Tibial nerve (tissue), 4 donors: ENCODE measurements around the gene CEMIP2. TPM values are rescaled to one million over a fixed set of nuclear protein-coding genes. Genes with fewer than 3 reads are reported as not detected.

Source experiments
- DNase-seq, 2 donors: peaks; one replicate each; pipeline ENCODE4 v3.0.0-alpha.2; 2019; ENCODE audit warnings: low spot score in 2 of 2
- H3K27ac ChIP-seq, 4 donors: fragments of 200-600 bp; sonication (generic) in 3 of 4; one replicate each; pipeline ENCODE4 v1.5.1; 2017 to 2019; ENCODE audit warnings: mild to moderate bottlenecking in 1 of 4
- H3K27me3 ChIP-seq, 2 donors: fragments of 200-600 bp; sonication (generic) in 1 of 2; one replicate each; pipeline versions ENCODE4 v1.5.1 to v1.6.0; 2017 to 2019
- H3K36me3 ChIP-seq, 3 donors: fragments of 200-600 bp; sonication (generic); one replicate each; pipeline ENCODE4 v1.5.1; 2018 to 2019
- H3K4me1 ChIP-seq, 4 donors: fragments of 200-600 bp; sonication (generic) in 3 of 4; one replicate each; pipeline ENCODE4 v1.5.1; 2017 to 2019
- H3K4me3 ChIP-seq, 4 donors: fragments of 200-600 bp; sonication (generic) in 3 of 4; one replicate each; pipeline ENCODE4 v1.5.1; 2017 to 2019; ENCODE audit warnings: mild to moderate bottlenecking in 1 of 4, moderate library complexity in 1 of 4
- H3K9me3 ChIP-seq, 4 donors: fragments of 200-600 bp; sonication (generic) in 3 of 4; one replicate each; pipeline ENCODE4 v1.5.1; 2017 to 2019
- EP300 ChIP-seq, 2 donors: sonication (generic); formaldehyde crosslinking; IDR thresholded peaks; one replicate each; pipeline ENCODE4 v1.6.1; 2017; ENCODE audit warnings: antibody characterized with exemption in 2 of 2, mild to moderate bottlenecking in 1 of 2
- POLR2A ChIP-seq, 2 donors: fragments of 450-650 bp; IDR thresholded peaks; one replicate each; pipeline ENCODE4 v1.6.1; 2017; ENCODE audit warnings: antibody characterized with exemption in 2 of 2, mild to moderate bottlenecking in 2 of 2, moderate library complexity in 2 of 2
- WGBS, 2 donors: methylation state at CpG; one replicate each; pipeline ENCODE4 v1.1.5; 2018; 5-methylcytosine and 5-hydroxymethylcytosine counted together
- total RNA-seq, 4 donors: library from RNA; depleted of rRNA; stranded (reverse); fragments of >200 nt; gene quantifications; one replicate each; pipeline ENCODE4 v1.1.0, GENCODE V29; 2016
- TF ChIP-seq, protein P1 (sequence below), 5 experiments: fragments of 200-600 bp in 3 of 5; fragments of 450-650 bp in 2 of 5; sonication (generic) in 3 of 5; IDR thresholded peaks; one replicate each; pipeline ENCODE4 v1.5.1; 2016 to 2019; ENCODE audit warnings: antibody characterized with exemption in 5 of 5, mild to moderate bottlenecking in 3 of 5, moderate library complexity in 2 of 5

Gene CEMIP2
- total RNA-seq, 4 donors from 2014 or later: 107 to 126 (median 118) TPM

- WGBS, 2 donors: 85 to 91% methylated on average over 2 of the region's 2 CpGs
- H3K4me3 ChIP-seq: no peak overlapping the region
- TF ChIP-seq EP300 (IDR thresholded peaks at IDR 0.05) (no peak), POLR2A (IDR thresholded peaks at IDR 0.05) (no peak)
- TF ChIP-seq, protein P1, sequence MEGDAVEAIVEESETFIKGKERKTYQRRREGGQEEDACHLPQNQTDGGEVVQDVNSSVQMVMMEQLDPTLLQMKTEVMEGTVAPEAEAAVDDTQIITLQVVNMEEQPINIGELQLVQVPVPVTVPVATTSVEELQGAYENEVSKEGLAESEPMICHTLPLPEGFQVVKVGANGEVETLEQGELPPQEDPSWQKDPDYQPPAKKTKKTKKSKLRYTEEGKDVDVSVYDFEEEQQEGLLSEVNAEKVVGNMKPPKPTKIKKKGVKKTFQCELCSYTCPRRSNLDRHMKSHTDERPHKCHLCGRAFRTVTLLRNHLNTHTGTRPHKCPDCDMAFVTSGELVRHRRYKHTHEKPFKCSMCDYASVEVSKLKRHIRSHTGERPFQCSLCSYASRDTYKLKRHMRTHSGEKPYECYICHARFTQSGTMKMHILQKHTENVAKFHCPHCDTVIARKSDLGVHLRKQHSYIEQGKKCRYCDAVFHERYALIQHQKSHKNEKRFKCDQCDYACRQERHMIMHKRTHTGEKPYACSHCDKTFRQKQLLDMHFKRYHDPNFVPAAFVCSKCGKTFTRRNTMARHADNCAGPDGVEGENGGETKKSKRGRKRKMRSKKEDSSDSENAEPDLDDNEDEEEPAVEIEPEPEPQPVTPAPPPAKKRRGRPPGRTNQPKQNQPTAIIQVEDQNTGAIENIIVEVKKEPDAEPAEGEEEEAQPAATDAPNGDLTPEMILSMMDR (IDR thresholded peaks at IDR 0.05): no peak
- no peaks in the 10 kb centered on the region for H3K36me3 ChIP-seq
- H3K9me3 ChIP-seq: no peaks in the 10 kb centered on the region
- no peak for DNase-seq
- H3K27ac ChIP-seq: peak overlapping the region in 1 of 4 donors; percentile 45
- peaks cover 0 to 19% (median 0%) of the 10 kb centered on the region in 4 donors for H3K4me1 ChIP-seq
- H3K27me3 ChIP-seq: no peaks in the 10 kb centered on the region
Measured at GRCh38 chr9:71796100-71796767, 27.9 kb upstream of the CEMIP2 start.

DNA sequence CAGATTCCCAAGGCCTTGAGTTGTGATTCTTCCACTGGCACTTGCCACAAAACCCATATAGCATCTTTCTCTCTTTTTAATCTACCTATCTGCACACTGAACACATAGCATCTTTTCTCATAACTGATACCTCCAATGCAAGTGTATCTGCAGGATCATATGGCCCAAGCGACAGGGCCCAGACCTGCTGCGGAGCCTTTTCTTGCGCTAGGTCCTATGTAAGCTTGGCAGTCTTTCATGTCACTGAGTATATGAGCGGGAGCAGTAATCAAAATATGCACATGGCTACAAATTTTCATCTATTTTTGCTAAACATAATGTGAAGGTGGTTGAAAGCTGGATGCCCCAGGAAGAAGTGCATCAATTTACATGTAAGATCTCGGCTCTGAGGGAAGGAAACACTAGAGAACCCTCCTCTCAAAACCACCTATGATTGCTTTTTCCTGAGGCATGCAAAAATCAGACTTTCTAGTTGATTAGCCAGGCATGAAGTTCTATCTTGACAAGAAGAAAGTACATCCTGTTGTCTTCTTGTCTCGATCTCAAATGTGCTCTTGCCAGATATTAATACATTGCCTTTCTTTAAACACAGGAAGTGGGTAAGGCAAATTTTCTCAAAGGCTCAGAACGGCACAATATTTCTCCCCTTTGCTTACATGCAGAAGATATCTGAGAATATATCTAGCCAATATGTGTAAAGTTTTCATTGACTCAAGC lies 26.9 kb upstream of the CEMIP2 start:
- H3K9me3 ChIP-seq: no peaks in the 10 kb centered on the region
- H3K27me3 ChIP-seq: no peaks in the 10 kb centered on the region
- WGBS, 2 donors: 75 to 78% methylated on average over 7 of the region's 7 CpGs
- no peak for DNase-seq
- no peak for TF ChIP-seq EP300 (IDR thresholded peaks at IDR 0.05)
- TF ChIP-seq, protein P1 (IDR thresholded peaks at IDR 0.05): no peak
- no peak for TF ChIP-seq POLR2A (IDR thresholded peaks at IDR 0.05)
- no peak overlapping the region for H3K4me3 ChIP-seq
- H3K4me1 ChIP-seq: peaks cover 0 to 19% (median 0%) of the 10 kb centered on the region in 4 donors
- peak overlapping the region in 1 of 4 donors; percentile 64 for H3K27ac ChIP-seq
- H3K36me3 ChIP-seq: no peaks in the 10 kb centered on the region

- Histone ChIP-seq H3K27me3 (no peaks in the 10 kb centered on the region), H3K27ac (peak overlapping the region in 1 of 4 donors; percentile 64), H3K4me1 (peaks cover 0 to 19% (median 0%) of the 10 kb centered on the region in 4 donors), H3K36me3 (no peaks in the 10 kb centered on the region), H3K9me3 (no peaks in the 10 kb centered on the region), H3K4me3 (no peak overlapping the region)
- WGBS, 2 donors: 90 to 93% methylated on average over 2 of the region's 2 CpGs
- DNase-seq: no peak
- TF ChIP-seq POLR2A (IDR thresholded peaks at IDR 0.05) (no peak), EP300 (IDR thresholded peaks at IDR 0.05) (no peak)
- TF ChIP-seq, protein P1 (IDR thresholded peaks at IDR 0.05): no peak
Measured at GRCh38 chr9:71793386-71794105, 25.2 kb upstream of the CEMIP2 start.

GRCh38 chr9:71791875-71792274 lies 23.6 kb upstream of the CEMIP2 start:
- TF ChIP-seq EP300 (IDR thresholded peaks at IDR 0.05) (no peak), POLR2A (IDR thresholded peaks at IDR 0.05) (no peak)
- TF ChIP-seq, protein P1 (IDR thresholded peaks at IDR 0.05): no peak

More at GRCh38 chr9:71791875-71792274, 23.6 kb upstream of the CEMIP2 start:
- H3K9me3 ChIP-seq: no peaks in the 10 kb centered on the region
- no peaks in the 10 kb centered on the region for H3K27me3 ChIP-seq
- no peak overlapping the region for H3K4me3 ChIP-seq
- WGBS, 2 donors: 61 to 66% methylated on average over 4 of the region's 4 CpGs
- H3K36me3 ChIP-seq: no peaks in the 10 kb centered on the region
- H3K27ac ChIP-seq: no peak overlapping the region
- H3K4me1 ChIP-seq: peaks cover 0 to 19% (median 0%) of the 10 kb centered on the region in 4 donors
- no peak for DNase-seq
